ENCODE measurements around the gene RAD18. TPM values are rescaled to one million over a fixed set of nuclear protein-coding genes. Genes with fewer than 3 reads are reported as not detected.

RAD18 gene
- total and polyA plus RNA-seq, 9 of the 15 experiments (the other 6 are each of a cell fraction or from before 2014, with no cell fraction given), result 19.2 to 49.4 (median 34.4) TPM

GRCh38 chr3:9008550-9009255, 45.4 kb upstream of the RAD18 start (continued):
- TF ChIP-seq ZNF280A (IDR thresholded peaks at IDR 0.05; ENCODE audit: low read depth, partially characterized antibody) (no peak), CHD1 (IDR thresholded peaks at IDR 0.05; ENCODE audit: low read length) (no peak), HEY1 (CRISPR knock-in tag; IDR thresholded peaks at IDR 0.05; ENCODE audit: borderline replicate concordance) (no peak), RBM34 (IDR thresholded peaks at IDR 0.05; ENCODE audit: borderline replicate concordance, insufficient read depth, low read length) (no peak), NCOA6 (IDR thresholded peaks at IDR 0.05) (no peak), SNRNP70 (optimal IDR thresholded peaks at IDR 0.05; ENCODE audit: low read depth, low read length) (no peak), ZHX1 (conservative IDR thresholded peaks at IDR 0.05; ENCODE audit: low read length) (no peak)
